NCI-H1436 (cell line): ENCODE results near the gene SEMA6B.

Experiments
- DNase-seq: peaks from one replicate; lab custom pipeline; 2025; lab: John Stamatoyannopoulos, UW

Gene SEMA6B

DNA sequence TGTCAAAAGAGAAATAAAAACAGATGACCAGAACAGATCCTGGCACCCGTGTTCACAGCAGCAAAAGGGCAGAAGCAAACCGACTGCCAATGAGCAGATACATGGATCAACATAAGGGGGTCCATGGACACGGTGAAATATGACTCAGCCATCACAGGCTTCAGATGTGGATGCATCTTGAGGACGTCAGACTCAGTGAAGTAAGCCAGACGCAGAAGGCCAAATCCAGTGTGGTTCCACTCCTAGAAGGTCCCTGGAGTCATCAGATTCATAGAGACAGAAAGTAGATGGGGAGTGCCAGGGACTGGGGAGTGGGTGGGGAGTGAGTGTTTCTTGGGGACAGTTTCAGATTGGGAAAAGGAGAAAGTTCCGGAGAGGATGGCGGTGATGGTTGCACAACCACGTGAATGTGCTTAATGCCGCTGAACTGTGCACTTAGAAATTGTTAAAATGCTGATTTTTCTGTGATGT is 28.8 kb upstream of the SEMA6B start:
- no peak for DNase-seq

DNA sequence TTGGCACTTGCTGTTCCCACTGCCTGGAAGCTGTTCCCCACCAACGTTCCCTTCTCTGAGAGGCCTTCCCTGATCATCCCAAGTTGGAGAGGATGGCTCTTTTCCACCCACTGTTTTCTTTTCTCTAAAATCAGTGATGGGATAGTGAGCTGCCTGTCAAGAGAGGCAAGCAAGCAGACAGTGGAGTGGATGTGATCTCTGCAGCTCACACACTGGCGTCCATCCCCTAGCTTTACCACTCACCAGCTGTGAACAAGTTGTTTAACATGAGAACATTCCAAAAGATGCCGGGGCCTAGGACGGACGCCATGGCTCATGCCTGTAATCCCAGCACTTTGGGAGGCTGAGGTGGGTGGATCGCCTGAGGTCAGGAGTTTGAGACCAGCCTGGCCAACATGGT is 28.0 kb upstream of the SEMA6B start:
- no peak for DNase-seq

DNA sequence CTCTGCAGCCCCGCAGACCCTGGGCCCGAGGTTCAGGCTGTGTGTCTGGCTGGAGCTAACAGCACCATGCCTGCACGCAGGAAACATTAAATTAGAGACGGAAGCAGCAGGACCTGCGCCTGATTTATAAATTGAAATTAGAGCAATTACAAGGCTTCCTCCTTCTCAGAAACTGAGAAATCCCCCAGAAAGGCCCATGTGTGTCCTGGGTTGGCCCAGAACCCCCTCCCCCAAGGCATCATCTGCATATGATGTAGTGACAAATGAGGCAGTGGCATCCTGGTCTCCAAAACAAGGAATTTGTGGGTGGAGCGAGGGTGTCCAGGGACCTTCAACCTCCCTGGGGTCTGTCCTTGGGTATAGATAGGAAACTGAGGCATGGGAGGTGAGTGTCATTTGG is 27.2 kb upstream of the SEMA6B start:
- DNase-seq: no peak

DNA sequence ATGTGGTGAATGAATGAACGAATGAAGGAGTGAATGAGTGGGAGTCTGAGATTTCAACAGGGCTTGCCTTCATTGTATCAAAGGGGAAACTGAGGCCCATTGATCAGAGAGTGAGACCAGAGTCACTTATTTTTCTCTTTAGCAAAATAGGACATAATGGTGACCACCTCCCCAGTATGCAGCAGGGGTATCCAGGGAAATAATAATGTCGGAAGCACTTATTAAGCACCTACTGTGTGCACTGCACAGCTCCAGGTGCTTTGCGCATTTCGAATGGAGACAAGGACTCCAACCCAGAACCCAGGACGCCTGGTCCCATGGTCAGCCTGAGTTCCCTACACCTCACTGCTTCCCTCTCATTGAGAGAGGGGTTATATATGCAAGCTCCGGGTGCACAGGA is 26.8 kb upstream of the SEMA6B start:
- no peak for DNase-seq

DNA sequence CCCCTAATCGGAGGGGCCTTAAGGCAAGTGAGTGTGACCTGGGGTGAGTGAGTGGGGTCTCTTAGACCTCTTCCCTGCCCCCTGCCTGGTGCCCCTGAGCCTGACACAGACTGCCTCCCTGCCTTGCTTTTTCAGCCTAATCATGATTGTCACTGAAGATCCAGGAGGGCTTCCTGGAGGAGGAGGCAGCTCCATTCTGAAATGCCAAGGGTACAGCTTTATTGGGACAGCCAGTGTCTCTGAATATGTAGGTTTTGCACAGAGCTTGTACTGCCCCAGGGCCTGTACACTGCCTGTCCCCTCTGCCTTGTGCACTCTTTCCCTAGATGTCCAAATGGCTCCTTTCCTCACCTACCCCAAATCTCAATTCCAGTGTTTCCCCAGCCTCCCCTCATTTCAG is 26.1 kb upstream of the SEMA6B start:
- DNase-seq: no peak

DNA sequence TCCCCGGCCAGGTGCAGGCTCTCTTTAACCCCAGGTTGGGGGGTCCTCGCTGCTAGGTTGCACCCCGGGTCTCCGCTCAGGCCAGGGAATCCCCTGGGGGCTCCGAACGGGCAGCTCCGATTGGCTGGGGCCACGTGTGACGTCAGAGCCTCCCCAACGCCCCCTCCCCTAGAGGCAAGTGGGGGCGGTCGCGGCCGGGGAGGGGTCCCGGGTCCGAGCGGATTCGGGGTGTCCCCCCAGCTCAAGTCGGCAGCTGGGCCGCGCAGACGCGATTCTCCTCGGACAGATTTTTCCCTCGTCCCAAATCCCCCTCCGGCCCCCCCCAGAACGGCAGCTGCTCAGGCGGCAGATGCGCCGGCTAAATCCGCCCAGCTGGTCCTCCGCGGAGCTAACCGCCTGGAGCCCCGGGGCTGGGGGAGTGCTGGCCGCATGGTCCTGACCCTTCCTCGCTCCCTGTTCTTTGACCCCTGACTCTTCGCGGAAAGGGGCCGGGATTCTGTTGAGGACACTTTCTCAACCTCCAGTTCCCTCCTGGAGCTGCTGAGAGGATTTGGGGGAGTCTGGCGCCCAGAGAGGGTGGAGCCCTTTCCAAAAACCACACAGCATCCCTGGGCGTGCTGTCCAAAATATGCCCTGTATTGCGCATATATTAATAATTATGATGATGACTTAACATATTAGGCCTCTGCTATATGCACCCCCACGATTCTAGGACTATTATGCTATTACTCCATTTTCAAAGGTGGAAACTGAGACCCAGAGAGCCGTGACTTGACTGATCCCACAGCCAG is 25.4 kb upstream of the SEMA6B start:
- DNase-seq: no peak

DNA sequence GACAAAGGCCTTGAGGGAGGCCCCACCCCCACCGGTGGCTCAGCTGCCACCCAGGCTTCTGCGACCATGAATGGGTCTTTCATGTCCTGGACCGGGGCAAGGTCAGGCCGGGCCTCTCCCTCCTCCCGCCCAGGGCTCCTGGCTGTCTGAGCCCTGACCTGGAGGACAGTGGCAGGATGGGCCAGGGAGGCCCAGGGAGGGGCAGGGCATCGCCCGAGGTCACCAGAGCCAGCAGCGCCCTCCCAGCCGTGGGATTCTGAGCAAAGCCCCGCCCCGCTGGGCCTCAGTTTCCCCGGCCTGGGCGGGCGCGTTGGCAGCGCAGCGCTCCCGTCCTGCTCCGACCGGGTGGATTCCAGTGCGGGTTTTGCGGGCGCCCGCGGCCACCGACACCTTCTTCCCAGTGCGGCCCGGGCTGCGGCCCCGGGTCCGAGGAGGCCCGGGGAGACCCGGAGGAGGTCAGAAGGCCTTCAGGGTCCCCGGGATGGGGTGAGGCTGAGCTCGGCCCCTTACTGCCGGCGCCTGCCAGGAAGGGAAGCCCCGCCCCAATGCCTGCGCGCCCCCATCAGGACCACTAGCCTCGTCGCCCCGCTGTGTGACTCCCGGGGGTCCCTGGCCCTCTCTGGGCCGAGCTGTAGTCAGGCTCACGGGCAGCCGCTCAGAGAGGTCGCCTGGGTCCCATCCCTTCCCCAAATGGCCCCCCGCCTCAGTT is 24.6 kb upstream of the SEMA6B start:
- DNase-seq: no peak

DNA sequence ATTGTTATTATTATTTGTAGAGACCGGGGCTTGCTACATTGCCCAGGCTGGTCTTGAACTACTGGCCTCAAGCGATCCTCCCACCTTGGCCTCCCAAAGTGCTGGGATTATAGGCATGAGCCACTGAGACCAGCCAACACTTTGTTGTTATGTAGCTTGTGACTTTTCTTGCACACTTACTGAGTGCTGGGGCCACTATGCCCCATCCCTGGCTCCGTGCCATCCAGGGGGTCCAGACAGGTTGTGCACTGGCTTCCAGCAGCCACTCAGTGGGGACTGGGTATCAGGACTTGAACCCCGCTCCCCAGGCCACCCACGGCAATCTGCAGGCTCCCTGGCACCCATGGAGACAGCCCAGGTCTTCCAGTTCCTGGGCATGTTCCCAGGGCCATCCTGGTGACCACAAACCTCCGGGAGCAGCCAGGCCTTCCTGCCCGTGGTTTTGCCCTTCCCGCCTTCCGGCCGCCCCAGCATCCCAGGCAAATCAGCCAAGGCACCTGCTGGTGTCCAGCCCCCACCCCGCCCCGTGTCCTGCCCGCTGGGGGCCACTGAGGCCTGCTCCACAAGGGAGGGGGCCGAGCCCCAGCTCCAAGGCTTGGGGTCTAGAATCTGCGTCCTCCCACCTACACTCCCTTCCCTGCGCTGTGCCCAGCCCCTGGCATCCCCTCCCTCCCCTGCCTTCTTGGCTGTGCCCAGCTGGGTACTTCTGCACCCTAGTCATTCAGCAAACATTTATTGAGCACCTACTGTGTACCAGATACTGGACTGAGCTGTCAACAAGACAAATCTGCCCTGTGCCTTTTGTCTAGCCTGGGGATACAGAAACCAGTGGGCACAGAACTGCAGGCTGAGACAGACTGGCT is 23.7 kb upstream of the SEMA6B start:
- no peak for DNase-seq

DNA sequence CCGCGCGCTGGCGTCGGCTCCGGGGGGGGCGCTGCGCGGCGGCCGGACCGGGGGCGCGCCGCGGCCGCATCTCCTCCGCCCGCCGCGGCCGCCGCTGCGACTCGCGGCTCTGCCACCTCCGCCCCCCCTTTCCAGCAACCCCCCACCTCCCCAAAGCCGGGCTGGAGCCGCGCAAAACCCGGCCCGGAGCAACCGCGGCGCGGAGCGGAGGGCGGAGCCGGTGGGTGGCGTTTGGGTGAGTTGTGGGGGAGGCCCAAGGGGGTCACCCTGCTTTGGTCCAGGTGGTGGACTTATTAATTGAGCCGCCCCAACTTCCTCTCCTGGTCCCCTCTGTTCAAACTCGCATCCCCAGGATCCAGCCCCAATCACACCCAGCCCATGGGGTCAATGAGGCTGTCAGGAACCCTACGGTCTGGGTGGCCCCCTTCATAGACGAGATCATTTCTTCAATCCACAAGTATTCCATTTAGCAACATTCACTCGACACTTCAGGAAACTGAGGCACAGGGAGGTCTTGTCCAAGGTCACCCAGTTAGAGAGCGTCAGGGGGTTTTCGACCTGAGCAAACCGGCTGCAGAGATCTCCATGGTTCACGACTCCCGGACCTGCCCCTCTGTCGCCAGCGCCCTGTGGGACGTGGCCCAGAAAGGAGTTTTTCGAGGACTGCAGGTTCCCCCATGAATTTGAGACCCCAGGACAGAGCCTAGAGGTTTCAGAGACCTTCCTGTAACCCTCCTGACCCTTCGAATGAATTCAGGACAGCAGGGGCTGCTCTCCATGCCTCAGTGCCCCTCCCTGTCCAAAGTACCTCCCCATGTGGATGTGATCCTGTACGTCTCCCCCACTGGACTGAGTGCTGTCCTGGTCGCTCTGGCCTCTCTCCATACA is 22.4 kb upstream of the SEMA6B start:
- peak; percentile 22 for DNase-seq

DNA sequence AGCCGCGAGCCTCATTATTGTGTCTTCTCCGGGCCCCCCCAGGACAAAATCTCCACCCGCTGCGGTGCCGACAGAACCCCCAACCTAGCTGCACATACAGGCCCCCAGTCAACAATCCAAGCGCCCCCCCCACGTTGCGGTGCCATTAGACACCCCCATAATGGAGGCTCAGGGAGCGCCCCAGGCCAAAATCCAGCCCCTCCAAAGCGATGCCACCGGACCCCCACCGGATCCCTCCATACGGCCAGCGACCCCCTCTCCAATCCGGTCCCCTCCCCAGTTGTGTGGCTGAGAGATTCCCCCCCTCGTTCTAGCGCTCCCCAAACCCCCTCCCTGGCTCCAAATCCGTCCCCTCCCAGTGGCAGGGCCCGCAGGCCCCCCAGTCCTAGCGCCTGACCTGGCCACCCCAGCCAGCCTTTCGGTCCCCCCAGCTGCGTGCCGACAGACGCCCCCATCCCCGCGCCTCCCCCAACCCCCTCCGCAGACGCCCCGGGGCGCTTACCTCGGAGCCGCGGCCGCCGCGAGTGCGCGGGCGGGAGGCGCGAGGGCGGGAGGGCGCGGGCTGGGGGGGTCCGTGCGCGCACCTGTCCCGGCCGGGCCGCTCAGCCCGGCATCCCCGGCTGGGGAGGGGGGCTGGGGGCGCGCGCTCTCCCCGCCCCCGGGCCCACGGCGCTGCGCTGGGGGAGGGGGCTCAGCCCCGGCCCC is 21.6 kb upstream of the SEMA6B start:
- DNase-seq: no peak

DNA sequence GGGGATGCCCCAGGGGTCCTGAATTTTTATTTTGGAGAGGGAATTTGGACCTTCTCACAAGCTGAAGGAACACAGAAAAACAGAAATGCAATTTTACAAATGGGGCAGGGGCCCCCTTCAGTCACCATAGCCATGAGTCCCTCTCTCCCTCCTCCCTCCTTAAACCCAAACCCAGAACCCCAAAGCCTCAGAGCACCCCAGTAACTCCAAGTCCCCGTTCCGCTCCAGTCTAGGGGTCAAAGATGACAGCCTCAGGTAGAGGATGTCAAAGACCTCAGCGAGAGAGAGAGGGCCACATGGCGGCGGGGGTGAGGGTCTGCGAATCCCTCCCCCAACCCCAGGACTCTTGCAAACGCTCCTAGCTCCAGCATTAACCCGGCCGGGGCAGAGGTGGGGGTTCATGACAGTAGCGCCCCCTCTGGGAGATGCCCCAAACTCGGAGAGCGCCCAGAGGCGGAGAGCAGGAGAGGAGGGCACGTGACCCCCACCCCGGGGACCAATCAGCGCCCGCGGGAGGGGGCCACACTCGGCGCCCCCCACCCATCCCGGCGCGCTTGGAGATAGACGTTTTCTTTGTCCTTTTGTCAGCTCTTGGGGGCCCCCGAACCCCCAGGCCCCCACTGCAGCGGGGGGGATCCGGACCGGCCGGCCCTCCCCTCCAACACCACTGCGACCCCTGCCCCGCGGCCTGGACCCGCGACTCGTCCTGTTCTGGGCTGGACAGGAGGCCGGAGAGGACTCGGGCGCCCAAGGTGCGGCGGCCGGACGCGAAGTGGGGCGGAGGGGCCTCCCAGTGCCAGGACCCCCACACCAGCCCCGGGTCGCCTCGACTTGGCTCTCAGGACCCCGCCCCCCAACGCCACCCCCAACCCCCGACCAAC is 20.8 kb upstream of the SEMA6B start:
- no peak for DNase-seq

DNA sequence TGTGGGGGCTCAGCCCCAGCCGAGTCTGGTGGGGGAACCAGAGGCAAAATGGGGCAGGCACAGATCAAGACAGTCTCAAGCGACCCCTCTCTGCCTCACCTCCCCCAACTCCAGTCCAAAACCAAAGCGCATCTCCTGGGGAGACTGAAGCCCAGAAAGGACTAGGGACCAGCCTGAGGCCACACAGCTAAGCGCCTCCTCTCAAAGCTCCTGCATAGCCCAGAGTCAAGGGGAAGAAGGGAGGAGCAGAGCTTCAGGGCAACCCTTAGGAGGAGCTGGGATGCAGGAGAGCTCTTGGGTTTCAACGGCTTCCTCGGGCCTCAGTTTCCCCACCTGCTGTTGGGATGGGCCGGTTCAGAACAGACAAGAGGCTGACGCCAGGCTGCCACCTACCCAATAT is 19.9 kb upstream of the SEMA6B start:
- DNase-seq: no peak

DNA sequence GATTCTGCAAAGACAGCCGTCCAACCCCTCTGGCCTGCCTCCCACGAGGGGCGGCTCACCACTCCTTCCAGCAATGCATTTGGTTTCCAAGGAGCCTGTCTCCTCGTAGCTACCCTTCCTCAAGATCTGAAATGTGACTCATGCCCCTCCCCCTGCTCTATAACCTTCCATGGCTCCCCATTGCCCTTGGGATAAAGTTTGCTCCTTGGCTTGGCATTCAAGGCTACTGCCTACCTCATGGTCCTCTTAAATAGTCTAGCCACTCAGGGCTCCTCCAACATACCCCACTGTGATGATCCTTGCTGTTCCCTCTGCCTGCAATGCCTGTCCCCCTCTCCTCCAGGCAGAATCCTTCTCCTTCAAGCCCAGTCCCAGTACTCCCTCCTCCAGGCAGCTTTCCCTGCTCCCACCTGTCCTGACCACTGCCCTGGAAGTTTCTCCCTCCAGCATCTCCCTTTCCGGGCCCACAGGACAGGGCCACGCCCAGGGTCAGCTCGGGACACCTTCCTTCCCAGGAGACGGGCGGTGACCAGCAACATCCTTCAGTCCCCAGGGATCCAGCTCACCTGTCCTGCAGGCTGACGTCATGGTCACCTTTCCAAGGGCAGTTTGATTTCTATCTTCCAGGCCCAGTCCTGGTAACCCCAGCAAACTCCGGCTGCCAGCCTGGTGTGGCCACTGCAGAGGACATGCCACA is 19.2 kb upstream of the SEMA6B start:
- no peak for DNase-seq

DNA sequence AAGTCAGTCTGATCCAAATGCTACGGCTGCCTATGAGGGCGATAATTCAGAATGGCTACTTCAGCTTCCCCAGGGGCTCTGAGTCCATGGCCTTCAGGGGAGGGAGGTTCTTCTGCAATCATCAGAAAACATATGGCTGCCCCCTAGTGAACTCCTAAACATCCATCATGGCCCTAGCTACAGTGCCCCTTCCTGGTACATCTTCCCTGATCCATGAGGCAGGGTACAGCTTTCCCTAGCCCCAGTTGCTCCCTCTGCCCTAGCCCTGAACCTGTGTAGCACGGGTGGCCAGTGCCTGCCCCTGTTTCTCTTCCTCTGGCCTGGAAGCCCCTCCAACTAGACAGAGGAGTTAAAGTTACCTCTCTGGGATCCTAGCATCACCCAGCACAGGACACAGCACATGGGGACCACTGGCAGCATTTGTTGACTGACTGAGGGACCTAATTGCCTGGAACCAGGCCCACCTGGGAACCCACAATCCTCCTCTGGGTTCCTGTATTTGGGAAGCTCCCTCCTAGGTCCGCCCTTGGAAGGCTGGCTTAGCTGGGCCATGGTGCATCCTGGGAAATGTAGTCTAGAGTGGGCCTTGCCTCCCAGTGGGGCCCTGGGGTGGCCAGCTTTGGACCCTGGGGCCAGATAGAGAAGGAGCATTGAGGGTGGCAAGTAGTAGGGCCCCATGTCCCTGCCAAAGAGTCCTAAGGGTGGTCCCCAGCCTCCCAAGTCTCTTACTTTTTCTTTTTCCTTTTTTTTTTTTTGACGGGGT is 17.7 kb upstream of the SEMA6B start:
- no peak for DNase-seq

DNA sequence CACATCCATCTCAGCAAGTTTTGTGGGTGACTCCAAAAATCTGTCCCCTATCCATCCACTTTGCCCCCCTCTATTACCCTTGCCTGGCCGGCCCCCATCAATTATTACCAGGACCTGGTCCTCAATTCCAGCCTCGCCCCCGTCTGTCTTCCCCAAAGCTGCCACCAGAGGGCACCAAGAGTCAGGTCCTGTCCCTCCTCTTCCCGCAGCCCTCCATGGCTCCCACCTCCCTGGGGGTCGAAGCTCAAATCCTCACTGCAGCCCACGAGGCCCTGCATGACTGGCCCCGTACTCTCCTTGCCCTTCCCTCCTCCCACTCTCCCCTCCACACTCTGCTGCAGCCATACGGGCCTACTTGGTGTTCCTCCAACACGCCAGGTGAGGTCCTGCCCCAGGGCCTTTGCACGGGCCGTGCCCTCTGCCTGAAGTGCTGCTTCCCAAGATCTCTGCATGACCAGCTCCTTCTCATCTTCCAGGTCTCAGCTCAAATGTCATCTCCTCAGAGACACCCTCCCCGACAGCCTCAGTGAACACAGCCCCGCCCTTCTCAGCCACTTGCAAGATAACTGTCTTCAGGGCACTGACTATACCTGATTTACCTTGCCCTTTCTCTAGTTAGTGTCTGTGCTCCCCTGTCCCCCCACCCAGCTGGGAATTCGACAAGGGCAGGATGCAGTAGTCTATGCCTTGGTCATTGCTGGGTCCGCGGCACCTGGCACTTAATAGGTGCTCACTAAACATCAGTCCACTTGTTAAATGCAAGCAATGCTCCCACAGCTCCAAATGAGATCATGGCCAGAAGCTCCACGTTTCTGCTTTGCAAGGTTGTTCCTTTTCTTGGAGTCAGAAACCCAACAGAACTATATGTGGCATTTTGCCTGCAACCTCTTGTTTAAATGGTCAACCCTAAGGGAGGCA is 16.8 kb upstream of the SEMA6B start:
- no peak for DNase-seq

DNA sequence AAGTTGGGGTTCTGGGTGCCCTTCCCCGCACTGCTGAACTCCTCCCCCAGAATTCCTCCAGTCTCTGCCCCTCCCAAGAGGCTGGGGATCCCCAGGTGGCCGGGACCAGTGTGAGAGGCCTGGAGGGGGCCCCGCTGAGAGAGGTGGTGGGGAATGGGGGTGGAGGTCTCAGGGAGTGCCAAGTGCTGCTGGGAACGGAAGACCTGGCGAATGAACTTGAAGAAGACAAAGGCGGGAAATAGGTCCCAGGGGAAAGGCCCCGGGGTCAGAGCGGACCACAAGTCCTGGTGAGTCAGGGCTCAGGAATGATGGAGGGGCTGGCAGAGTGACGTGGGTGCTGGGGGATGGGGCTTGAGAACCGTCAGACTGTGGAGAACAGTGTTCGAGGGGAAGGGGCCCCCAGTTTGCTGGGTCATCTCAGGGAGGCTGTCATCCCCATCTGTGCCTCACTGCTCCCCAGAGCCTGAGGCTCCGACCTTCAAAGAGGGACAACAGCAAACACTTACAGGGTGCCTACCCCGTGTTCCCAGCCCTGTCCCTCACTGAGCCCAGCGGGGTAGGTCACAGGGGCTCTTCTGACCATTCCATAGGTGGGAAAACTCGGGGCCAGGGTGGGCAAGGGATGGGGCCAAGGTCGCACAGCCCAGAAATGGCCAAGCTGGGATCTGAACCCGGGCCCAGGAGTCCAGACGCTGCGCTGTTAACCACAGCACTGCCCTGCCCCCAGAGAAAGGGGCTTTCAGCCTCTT is 16.0 kb upstream of the SEMA6B start:
- no peak for DNase-seq

DNA sequence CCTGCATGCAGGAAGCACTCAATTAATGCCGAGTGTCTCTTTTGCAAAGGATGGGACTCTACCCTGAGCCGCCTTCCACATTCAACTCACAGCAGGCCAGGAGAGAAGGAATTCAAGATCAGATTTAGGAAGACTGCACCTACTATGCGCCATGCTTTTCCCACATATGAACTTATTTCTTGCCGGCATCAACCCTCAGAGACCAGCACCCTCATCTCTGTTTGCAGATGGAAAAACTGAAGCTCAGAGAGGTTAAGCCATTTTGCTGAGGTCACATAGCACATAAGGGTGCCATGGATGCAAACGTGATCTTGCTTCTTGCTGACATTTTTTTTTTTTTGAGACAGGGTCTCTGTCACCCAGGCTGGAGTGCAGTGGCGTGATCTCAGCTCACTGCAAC is 14.2 kb upstream of the SEMA6B start:
- no peak for DNase-seq
